ENCODE measurements around the gene GLB1L3.

- TF ChIP-seq, protein P1, sequence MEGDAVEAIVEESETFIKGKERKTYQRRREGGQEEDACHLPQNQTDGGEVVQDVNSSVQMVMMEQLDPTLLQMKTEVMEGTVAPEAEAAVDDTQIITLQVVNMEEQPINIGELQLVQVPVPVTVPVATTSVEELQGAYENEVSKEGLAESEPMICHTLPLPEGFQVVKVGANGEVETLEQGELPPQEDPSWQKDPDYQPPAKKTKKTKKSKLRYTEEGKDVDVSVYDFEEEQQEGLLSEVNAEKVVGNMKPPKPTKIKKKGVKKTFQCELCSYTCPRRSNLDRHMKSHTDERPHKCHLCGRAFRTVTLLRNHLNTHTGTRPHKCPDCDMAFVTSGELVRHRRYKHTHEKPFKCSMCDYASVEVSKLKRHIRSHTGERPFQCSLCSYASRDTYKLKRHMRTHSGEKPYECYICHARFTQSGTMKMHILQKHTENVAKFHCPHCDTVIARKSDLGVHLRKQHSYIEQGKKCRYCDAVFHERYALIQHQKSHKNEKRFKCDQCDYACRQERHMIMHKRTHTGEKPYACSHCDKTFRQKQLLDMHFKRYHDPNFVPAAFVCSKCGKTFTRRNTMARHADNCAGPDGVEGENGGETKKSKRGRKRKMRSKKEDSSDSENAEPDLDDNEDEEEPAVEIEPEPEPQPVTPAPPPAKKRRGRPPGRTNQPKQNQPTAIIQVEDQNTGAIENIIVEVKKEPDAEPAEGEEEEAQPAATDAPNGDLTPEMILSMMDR (conservative IDR thresholded peaks at IDR 0.05; ENCODE audit: low read depth, low read length) = no peak
- TF ChIP-seq EZH2 (IDR thresholded peaks at IDR 0.05; ENCODE audit: borderline replicate concordance, low read depth, low read length, poor library complexity, severe bottlenecking) = no peak
These were observed 83.5 kb downstream of the GLB1L3 start for GRCh38 chr11:134359646-134360045.
